Measurements from ENCODE around the gene RAPH1.

The RAPH1 gene

GRCh38 chr2:203535078-203535783 is at the start of gene RAPH1:
TSS of gene RAPH1 (minus strand) at chr2:203535301. CDS start at chr2:203495353, 39,948 bp downstream.
- DNase-seq, result no peak

- DNase-seq, result no peak
Observed at GRCh38 chr2:203584784-203585183, 49.7 kb upstream of the RAPH1 start.

GRCh38 chr2:203583701-203584100 is 48.6 kb upstream of the RAPH1 start:
- no peak for DNase-seq

GRCh38 chr2:203583084-203583695 is 48.1 kb upstream of the RAPH1 start:
- no peak for DNase-seq

- no peak for DNase-seq
Observed at GRCh38 chr2:203582468-203582867, 47.4 kb upstream of the RAPH1 start.

GRCh38 chr2:203580844-203581243 is 45.7 kb upstream of the RAPH1 start:
- DNase-seq, result no peak

GRCh38 chr2:203579730-203580129 is 44.6 kb upstream of the RAPH1 start:
- no peak for DNase-seq

GRCh38 chr2:203578759-203579643 is 43.9 kb upstream of the RAPH1 start:
- DNase-seq, result no peak

GRCh38 chr2:203574824-203575223 is 39.7 kb upstream of the RAPH1 start:
- DNase-seq, result no peak

GRCh38 chr2:203572316-203572715 is 37.2 kb upstream of the RAPH1 start:
- DNase-seq, result no peak

GRCh38 chr2:203569677-203570316 is 34.7 kb upstream of the RAPH1 start:
- DNase-seq, result no peak

GRCh38 chr2:203567691-203568090 is 32.6 kb upstream of the RAPH1 start:
- no peak for DNase-seq

GRCh38 chr2:203566161-203566560 is 31.1 kb upstream of the RAPH1 start:
- DNase-seq, result no peak

- no peak for DNase-seq
Observed at GRCh38 chr2:203565076-203565475, 30.0 kb upstream of the RAPH1 start.

GRCh38 chr2:203562268-203562667 is 27.2 kb upstream of the RAPH1 start:
- no peak for DNase-seq

GRCh38 chr2:203559641-203560040 is 24.5 kb upstream of the RAPH1 start:
- no peak for DNase-seq

- no peak for DNase-seq
Observed at GRCh38 chr2:203553784-203554183, 18.7 kb upstream of the RAPH1 start.

- no peak for DNase-seq
Observed at GRCh38 chr2:203551778-203552177, 16.7 kb upstream of the RAPH1 start.

GRCh38 chr2:203550266-203550665 is 15.2 kb upstream of the RAPH1 start:
- DNase-seq, result no peak

- DNase-seq, result no peak
Observed at GRCh38 chr2:203549406-203549805, 14.3 kb upstream of the RAPH1 start.

GRCh38 chr2:203548887-203549286 is 13.8 kb upstream of the RAPH1 start:
- no peak for DNase-seq

GRCh38 chr2:203547356-203547755 is 12.3 kb upstream of the RAPH1 start:
- DNase-seq, result no peak

GRCh38 chr2:203544402-203544801 is 9.3 kb upstream of the RAPH1 start:
- no peak for DNase-seq

Data from NCI-H1436 treated with DMSO at 0.1 percent for 48 hours (cell line).